WERI-Rb-1 (cell line): ENCODE results near the gene LSAMP.

Experiments used
- DNase-seq: peaks from one replicate; pipeline ENCODE4 v3.0.0-alpha.2; 2020
- H3K27ac ChIP-seq: fragments of 250-450 bp; sonication (Bioruptor Pico); 2 replicates; pipeline ENCODE4 v1.5.1; 2020; ENCODE audit warnings: mild to moderate bottlenecking, moderate library complexity
- H3K27me3 ChIP-seq: fragments of 250-450 bp; sonication (Bioruptor Pico); 2 replicates; pipeline ENCODE4 v1.5.1; 2021; ENCODE audit warnings: mild to moderate bottlenecking, low read depth, moderate library complexity; ENCODE audit not compliant: insufficient read depth, severe bottlenecking
- H3K36me3 ChIP-seq: fragments of 250-450 bp; sonication (Bioruptor Pico); 2 replicates; pipeline ENCODE4 v1.5.1; 2020; ENCODE audit warnings: mild to moderate bottlenecking, moderate library complexity
- H3K4me3 ChIP-seq: 2 replicates; pipeline ENCODE4 v1.5.1; 2011; ENCODE audit warnings: low read depth, mild to moderate bottlenecking, control low read depth, low read length
- H3K9me3 ChIP-seq: fragments of 250-450 bp; sonication (Bioruptor Pico); 2 replicates; pipeline ENCODE4 v1.5.1; 2021; ENCODE audit warnings: mild to moderate bottlenecking, moderate library complexity; ENCODE audit not compliant: severe bottlenecking
- TF ChIP-seq, protein P1 (sequence below): IDR thresholded peaks from 2 replicates; pipeline ENCODE4 v1.5.1; 2011; ENCODE audit warnings: low read depth, mild to moderate bottlenecking, control low read depth, inconsistent platforms, low read length

The LSAMP gene

DNA sequence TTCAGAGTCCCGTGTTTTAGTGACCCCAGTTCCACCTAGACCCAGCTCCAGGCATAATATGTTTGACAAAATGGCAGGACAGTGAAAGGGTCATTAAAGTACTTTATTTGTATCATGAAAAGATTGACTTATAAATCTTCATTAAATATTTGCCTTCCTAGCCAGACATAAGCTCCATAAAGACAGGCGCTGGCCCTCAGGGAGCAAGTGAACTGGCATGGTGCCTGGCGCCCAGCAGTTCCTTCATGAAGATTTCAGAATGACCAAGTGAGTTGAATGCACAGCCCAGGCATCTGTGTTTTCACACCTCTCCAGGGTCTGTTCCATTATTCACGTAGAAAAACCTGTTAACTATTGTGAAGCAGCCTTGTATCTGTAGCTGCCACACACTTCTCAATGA, 655.8 kb downstream of the LSAMP start:
- no peak overlapping the region for H3K4me3 ChIP-seq
- H3K9me3 ChIP-seq = no peaks in the 10 kb centered on the region
- peaks cover 7% of the 10 kb centered on the region for H3K27me3 ChIP-seq
- TF ChIP-seq, protein P1, sequence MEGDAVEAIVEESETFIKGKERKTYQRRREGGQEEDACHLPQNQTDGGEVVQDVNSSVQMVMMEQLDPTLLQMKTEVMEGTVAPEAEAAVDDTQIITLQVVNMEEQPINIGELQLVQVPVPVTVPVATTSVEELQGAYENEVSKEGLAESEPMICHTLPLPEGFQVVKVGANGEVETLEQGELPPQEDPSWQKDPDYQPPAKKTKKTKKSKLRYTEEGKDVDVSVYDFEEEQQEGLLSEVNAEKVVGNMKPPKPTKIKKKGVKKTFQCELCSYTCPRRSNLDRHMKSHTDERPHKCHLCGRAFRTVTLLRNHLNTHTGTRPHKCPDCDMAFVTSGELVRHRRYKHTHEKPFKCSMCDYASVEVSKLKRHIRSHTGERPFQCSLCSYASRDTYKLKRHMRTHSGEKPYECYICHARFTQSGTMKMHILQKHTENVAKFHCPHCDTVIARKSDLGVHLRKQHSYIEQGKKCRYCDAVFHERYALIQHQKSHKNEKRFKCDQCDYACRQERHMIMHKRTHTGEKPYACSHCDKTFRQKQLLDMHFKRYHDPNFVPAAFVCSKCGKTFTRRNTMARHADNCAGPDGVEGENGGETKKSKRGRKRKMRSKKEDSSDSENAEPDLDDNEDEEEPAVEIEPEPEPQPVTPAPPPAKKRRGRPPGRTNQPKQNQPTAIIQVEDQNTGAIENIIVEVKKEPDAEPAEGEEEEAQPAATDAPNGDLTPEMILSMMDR = no peak
- H3K36me3 ChIP-seq = no peaks in the 10 kb centered on the region
- no peak for DNase-seq
- H3K27ac ChIP-seq = no peak overlapping the region

DNA sequence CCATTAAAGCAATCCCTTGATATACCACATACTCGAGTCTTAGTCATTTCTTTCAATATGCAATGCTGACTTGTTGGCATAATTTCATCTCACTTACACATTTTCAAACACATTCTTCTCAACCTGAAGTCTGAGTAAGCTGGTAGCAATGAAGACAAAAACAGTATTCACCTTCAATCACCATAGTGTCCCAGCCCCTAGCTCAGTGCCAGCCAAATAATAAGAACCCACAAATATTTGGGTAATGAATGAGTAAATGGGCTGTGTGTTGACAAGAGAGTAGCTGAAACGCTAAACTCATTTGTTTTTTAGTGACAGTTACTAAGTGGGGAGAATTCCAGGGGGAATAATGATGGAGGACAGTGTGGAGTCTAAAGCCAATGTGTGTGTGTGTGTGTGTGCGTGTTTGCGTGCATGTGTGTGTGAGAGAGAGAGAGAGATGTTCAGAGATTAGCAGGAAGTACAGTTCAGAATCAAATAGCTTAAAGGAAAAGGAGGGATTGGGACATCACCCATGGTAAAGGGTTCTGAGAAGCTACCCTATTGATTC, 656.3 kb downstream of the LSAMP start:
- TF ChIP-seq, protein P1 = no peak
- Histone ChIP-seq H3K27ac (no peak overlapping the region), H3K9me3 (no peaks in the 10 kb centered on the region), H3K27me3 (peaks cover 7% of the 10 kb centered on the region), H3K36me3 (no peaks in the 10 kb centered on the region), H3K4me3 (no peak overlapping the region)
- no peak for DNase-seq

DNA sequence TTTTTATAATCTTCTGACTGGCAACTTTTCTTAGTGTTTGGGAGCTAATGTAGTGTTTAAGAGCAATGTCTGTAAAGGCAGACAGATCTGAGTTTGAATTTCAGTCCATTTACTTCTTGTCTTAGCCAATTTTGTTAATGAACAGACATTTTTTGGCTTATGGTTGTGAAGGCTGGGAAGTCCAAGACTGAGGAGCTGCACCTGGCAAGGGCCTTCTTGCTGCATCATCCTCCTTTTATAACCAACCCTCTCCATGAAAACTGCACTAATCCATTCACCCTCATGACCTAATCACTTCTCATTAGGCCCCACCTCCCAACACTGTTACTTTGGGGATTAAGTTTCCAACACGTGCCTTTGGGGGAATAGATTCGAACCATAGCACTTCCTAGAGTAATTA, 657.5 kb downstream of the LSAMP start:
- H3K4me3 ChIP-seq = no peak overlapping the region
- H3K27ac ChIP-seq = no peak overlapping the region
- peaks cover 2% of the 10 kb centered on the region for H3K27me3 ChIP-seq
- no peaks in the 10 kb centered on the region for H3K36me3 ChIP-seq
- DNase-seq = no peak
- TF ChIP-seq, protein P1 = no peak
- H3K9me3 ChIP-seq = no peaks in the 10 kb centered on the region

DNA sequence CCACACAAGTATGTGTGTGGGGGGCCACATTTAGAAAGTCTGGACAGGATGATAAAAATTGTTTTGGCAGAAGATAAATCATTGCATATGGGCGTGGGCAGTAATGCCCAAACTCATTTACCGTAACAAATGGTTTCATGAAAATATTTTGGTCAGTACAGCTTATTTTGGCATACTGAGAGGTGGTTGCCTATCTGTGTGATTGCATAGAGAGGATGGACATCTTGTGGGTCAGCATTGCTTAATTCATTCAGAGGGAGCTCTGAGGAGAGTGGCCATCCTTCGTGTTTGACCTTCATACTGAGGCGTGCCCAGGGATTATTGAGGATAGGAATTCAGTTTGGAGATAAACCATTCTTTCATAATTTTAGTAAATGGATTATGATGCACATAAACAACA, 659.5 kb downstream of the LSAMP start:
- H3K4me3 ChIP-seq = no peak overlapping the region
- H3K36me3 ChIP-seq = no peaks in the 10 kb centered on the region
- H3K9me3 ChIP-seq = no peaks in the 10 kb centered on the region
- TF ChIP-seq, protein P1 = no peak
- DNase-seq = no peak
- H3K27ac ChIP-seq = no peak overlapping the region
- H3K27me3 ChIP-seq = no peaks in the 10 kb centered on the region

DNA sequence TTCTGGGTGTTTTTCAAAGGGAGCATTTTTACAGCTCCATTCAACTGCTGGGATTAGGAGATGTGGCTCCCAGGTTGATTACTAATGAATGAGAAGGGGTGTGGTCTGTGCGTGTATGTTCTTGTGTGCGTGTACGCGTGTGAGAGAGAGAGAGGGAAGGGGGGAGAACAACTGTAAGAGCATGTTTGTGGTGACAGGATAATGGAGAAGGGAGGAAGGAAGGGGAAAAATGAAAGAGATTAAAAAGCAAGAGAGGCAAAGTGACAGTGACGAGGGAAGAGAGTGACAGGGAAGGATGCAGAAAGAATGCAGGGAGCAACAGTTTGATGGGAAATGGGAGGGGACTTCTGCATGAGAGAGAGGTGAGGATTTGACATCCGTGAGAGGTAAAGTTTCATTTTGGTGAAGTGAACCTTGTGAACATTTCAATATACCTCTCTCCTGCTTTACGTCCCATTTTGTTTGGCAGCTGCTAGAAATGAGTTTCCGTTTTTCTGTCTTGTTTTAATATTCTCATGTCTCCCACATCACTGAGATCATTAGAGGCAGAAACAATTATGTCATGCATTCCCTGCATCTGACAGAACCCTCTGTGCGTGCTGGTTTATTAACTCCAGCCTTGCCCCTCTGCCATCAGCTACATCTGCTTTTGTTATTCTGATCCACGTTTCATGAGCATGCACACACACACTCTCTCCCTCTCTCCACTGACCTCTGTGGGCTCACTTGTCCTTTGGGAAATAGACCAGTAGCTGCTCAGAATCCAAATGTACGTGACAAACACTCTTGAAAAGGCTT, 660.3 kb downstream of the LSAMP start:
- DNase-seq = no peak
- H3K4me3 ChIP-seq = peak overlapping the region; percentile 66

More for the DNA sequence above, 660.3 kb downstream of the LSAMP start:
- Histone ChIP-seq H3K36me3 (no peaks in the 10 kb centered on the region), H3K27me3 (no peaks in the 10 kb centered on the region), H3K9me3 (no peaks in the 10 kb centered on the region), H3K27ac (no peak overlapping the region)
- TF ChIP-seq, protein P1 = no peak
